Psoas muscle (tissue), 8 donors: Measurements from ENCODE around the gene GRM4. TPM values are rescaled to one million over a fixed set of nuclear protein-coding genes. Genes with fewer than 3 reads are reported as not detected.

Experiments used
- ATAC-seq, 4 donors: fragments of 200-7000 bp; cut with Tn5 transposase; one replicate each; pipeline ENCODE4 v1.9.1; 2020; ENCODE audit warnings: moderate library complexity in 3 of 4, mild to moderate bottlenecking in 2 of 4
- DNase-seq, 2 donors: peaks; one replicate each; pipeline ENCODE4 v3.0.0-alpha.2; 2020
- H3K27ac ChIP-seq: fragments of 200-600 bp; one replicate; pipeline ENCODE4 v1.8.0; 2022
- H3K27me3 ChIP-seq, 3 donors: fragments of 200-600 bp in 1 of 3; one replicate each; pipeline versions ENCODE4 v1.6.1 to v1.8.0; 2013 to 2022; ENCODE audit warnings: low read length in 2 of 3, mild to moderate bottlenecking in 2 of 3, moderate library complexity in 1 of 3; ENCODE audit not compliant: insufficient read depth in 3 of 3
- H3K36me3 ChIP-seq, 2 donors: fragments of 200-600 bp in 1 of 2; one replicate each; pipeline versions ENCODE4 v1.6.1 to v1.8.0; 2013 to 2022; ENCODE audit warnings: low read depth in 1 of 2, mild to moderate bottlenecking in 1 of 2, moderate library complexity in 1 of 2; ENCODE audit not compliant: insufficient read depth in 1 of 2
- H3K4me1 ChIP-seq: fragments of 200-600 bp; one replicate; pipeline ENCODE4 v1.8.0; 2022
- H3K4me3 ChIP-seq: fragments of 200-600 bp; one replicate; pipeline ENCODE4 v1.8.0; 2022; ENCODE audit warnings: mild to moderate bottlenecking
- H3K9me3 ChIP-seq: fragments of 200-600 bp; one replicate; pipeline ENCODE4 v1.8.0; 2022
- CTCF ChIP-seq: fragments of 200-600 bp; IDR thresholded peaks from one replicate; pipeline ENCODE4 v1.8.0; 2022; ENCODE audit warnings: antibody characterized with exemption
- WGBS, 3 donors: extraction: QIAGEN DNeasy Blood & Tissue Kit; methylation state at CpG; one replicate each; pipeline versions ENCODE4 v1.1.6 to v1.1.7; 2013; 5-methylcytosine and 5-hydroxymethylcytosine counted together
- intact Hi-C, 2 donors: fragments of 100-400 bp; cut with DNase I; formaldehyde crosslinking; loops; one replicate each; pipeline versions ENCODE4 v1.11.0 to v1.14.2; 2022
- polyA plus RNA-seq, 3 donors: library from polyadenylated mRNA; stranded (reverse); fragments of 200-250 nt; gene quantifications; one replicate each; pipeline ENCODE4 v1.2.3, GENCODE V29; 2013
- total RNA-seq, 4 donors: library from RNA; stranded (reverse); fragmentation: NEBNext Ultra II Directional in 2 of 4; extraction: Animal tissue kit (Norgen Biotek cat#: 25700) in 2 of 4; gene quantifications; one replicate each; pipeline versions ENCODE4 v1.2.1 to v1.2.4, GENCODE V29; 2021 to 2023
- donor health status: healthy with polysubstance abuse.
- donor health status: DM: no; HTN: no; CAD: no; lungs with moderate emphysema.
- donor health status: Bipolar disorder and iron deficiency.
- donor health status: healthy.
- donor health status: DM: yes; HTN: yes; CAD: no.
- donor health status: DM: no; HTN: no; CAD: no.
- donor health status: DM: no; HTN: no; CAD: no.
- donor health status: DM: yes; HTN: yes; CAD: no.

Gene GRM4
- total and polyA plus RNA-seq, 7 donors, result 0.07 to 0.39 (median 0.14) TPM; not detected in 4

GRCh38 chr6:34098045-34098936, 47.6 kb downstream of the GRM4 start:
- no peak overlapping the region for H3K27ac ChIP-seq
- DNase-seq (no peak), ATAC-seq (no peak)
- no peaks in the 10 kb centered on the region for H3K9me3 ChIP-seq
- H3K27me3 ChIP-seq, result peaks cover 0 to 19% (median 14%) of the 10 kb centered on the region in 3 donors
- intact Hi-C loops, result no loop called here
- WGBS, 3 donors, result 65 to 72% (median 69%) methylated on average over 8 of the region's 8 CpGs
- no peak overlapping the region for H3K4me3 ChIP-seq
- no peaks in the 10 kb centered on the region for H3K36me3 ChIP-seq
- no peak for TF ChIP-seq CTCF
- no peaks in the 10 kb centered on the region for H3K4me1 ChIP-seq

- Histone ChIP-seq H3K9me3 (no peaks in the 10 kb centered on the region), H3K27me3 (peaks cover 0 to 19% (median 14%) of the 10 kb centered on the region in 3 donors), H3K4me3 (no peak overlapping the region), H3K36me3 (no peaks in the 10 kb centered on the region), H3K27ac (no peak overlapping the region), H3K4me1 (no peaks in the 10 kb centered on the region)
- 61 to 69% (median 63%) methylated on average over 8 of the region's 8 CpGs for WGBS, 3 donors
- no peak for TF ChIP-seq CTCF
- intact Hi-C loops, result no loop called here
- ATAC-seq, result no peak
- DNase-seq, result no peak
Measured at GRCh38 chr6:34096814-34097213, 49.1 kb downstream of the GRM4 start.

- no peaks in the 10 kb centered on the region for H3K36me3 ChIP-seq
- peaks cover 0 to 19% (median 14%) of the 10 kb centered on the region in 3 donors for H3K27me3 ChIP-seq
Measured at GRCh38 chr6:34096193-34096592, 49.7 kb downstream of the GRM4 start.

GRCh38 chr6:34095741-34096140, 50.1 kb downstream of the GRM4 start:
- Histone ChIP-seq H3K36me3 (no peaks in the 10 kb centered on the region), H3K4me1 (no peaks in the 10 kb centered on the region), H3K27ac (no peak overlapping the region), H3K9me3 (no peaks in the 10 kb centered on the region), H3K4me3 (no peak overlapping the region), H3K27me3 (peaks cover 0 to 19% (median 14%) of the 10 kb centered on the region in 3 donors)
- ATAC-seq, result no peak
- intact Hi-C loops, result no loop called here
- 37 to 52% (median 48%) methylated on average over 10 of the region's 10 CpGs for WGBS, 3 donors
- no peak for DNase-seq
- no peak for TF ChIP-seq CTCF

More at GRCh38 chr6:34096193-34096592, 49.7 kb downstream of the GRM4 start:
- 43 to 56% (median 46%) methylated on average over 5 of the region's 5 CpGs for WGBS, 3 donors
- DNase-seq, result no peak
- no peak overlapping the region for H3K4me3 ChIP-seq
- no peaks in the 10 kb centered on the region for H3K9me3 ChIP-seq
- intact Hi-C loops, result no loop called here
- ATAC-seq, result no peak
- no peaks in the 10 kb centered on the region for H3K4me1 ChIP-seq
- no peak overlapping the region for H3K27ac ChIP-seq
- no peak for TF ChIP-seq CTCF
